GM18520 (cell line): ENCODE results near the gene FBXW11.

Source experiments
- ATAC-seq: cut with Tn5 transposase; IDR thresholded peaks from one replicate; pipeline ENCODE4 v1.9.1; 2021; ENCODE audit not compliant: unreplicated experiment

The FBXW11 gene

GRCh38 chr5:171847026-171847425, 159.4 kb downstream of the FBXW11 start:
- no peak for ATAC-seq

GRCh38 chr5:171846323-171846722, 160.1 kb downstream of the FBXW11 start:
- no peak for ATAC-seq

GRCh38 chr5:171845857-171846256, 160.6 kb downstream of the FBXW11 start:
- ATAC-seq = no peak

- no peak for ATAC-seq
Measured at GRCh38 chr5:171845040-171845630, 161.3 kb downstream of the FBXW11 start.

GRCh38 chr5:171842777-171843328, 163.6 kb downstream of the FBXW11 start:
- ATAC-seq = no peak

- no peak for ATAC-seq
Measured at GRCh38 chr5:171841984-171842776, 164.3 kb downstream of the FBXW11 start.

- ATAC-seq = no peak
Measured at GRCh38 chr5:171840711-171841522, 165.5 kb downstream of the FBXW11 start.

GRCh38 chr5:171840066-171840465, 166.4 kb downstream of the FBXW11 start:
- ATAC-seq = no peak

GRCh38 chr5:171839112-171839511, 167.3 kb downstream of the FBXW11 start:
- ATAC-seq = no peak

- no peak for ATAC-seq
Measured at GRCh38 chr5:171838066-171838465, 168.4 kb downstream of the FBXW11 start.

GRCh38 chr5:171837522-171837921, 168.9 kb downstream of the FBXW11 start:
- no peak for ATAC-seq

GRCh38 chr5:171835066-171835465, 171.4 kb downstream of the FBXW11 start:
- no peak for ATAC-seq

- ATAC-seq = no peak
Measured at GRCh38 chr5:171834461-171834860, 172.0 kb downstream of the FBXW11 start.

- ATAC-seq = no peak
Measured at GRCh38 chr5:171832775-171833174, 173.7 kb downstream of the FBXW11 start.

- ATAC-seq = no peak
Measured at GRCh38 chr5:171830686-171831085, 175.8 kb downstream of the FBXW11 start.

- ATAC-seq = no peak
Measured at GRCh38 chr5:171827162-171827561, 179.3 kb downstream of the FBXW11 start.

- ATAC-seq = no peak
Measured at GRCh38 chr5:171826132-171826531, 180.3 kb downstream of the FBXW11 start.

- ATAC-seq = no peak
Measured at GRCh38 chr5:171825051-171825450, 181.4 kb downstream of the FBXW11 start.

- ATAC-seq = no peak
Measured at GRCh38 chr5:171823269-171823668, 183.2 kb downstream of the FBXW11 start.

GRCh38 chr5:171821286-171821685, 185.2 kb downstream of the FBXW11 start:
- ATAC-seq = no peak

- no peak for ATAC-seq
Measured at GRCh38 chr5:171820561-171820960, 185.9 kb downstream of the FBXW11 start.
